Nucleus accumbens (tissue), 56 donors: ENCODE results near the gene PTGIS.

Source experiments
- DNase-seq, 56 donors: peaks; one replicate each; lab custom pipeline; 2025; lab: John Stamatoyannopoulos, UW

Gene PTGIS

DNA sequence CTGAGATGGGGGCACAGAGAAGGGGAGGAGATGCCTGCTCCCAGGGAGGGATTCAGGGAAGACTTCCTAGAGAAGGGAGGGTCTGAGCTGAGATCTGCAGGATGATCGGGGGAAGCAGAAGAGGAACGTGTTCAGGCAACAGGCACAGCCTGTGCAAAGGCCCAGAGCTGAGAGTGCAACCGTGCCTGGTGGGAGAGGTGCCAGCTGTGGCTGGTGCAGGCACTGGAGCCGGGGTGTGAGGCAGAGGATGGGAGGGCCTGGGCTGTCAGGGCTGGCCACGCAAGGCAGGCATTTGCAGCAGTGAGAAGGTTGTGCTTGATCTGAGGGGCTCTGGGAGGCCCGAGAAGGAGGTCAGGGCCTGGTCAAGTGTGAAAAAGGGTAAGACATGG is 27.7 kb downstream of the PTGIS start:
- no peak for DNase-seq

- no peak for DNase-seq
Observed at GRCh38 chr20:49539481-49540231, 28.3 kb downstream of the PTGIS start.

GRCh38 chr20:49538950-49539349 is 29.0 kb downstream of the PTGIS start:
- no peak for DNase-seq

DNA sequence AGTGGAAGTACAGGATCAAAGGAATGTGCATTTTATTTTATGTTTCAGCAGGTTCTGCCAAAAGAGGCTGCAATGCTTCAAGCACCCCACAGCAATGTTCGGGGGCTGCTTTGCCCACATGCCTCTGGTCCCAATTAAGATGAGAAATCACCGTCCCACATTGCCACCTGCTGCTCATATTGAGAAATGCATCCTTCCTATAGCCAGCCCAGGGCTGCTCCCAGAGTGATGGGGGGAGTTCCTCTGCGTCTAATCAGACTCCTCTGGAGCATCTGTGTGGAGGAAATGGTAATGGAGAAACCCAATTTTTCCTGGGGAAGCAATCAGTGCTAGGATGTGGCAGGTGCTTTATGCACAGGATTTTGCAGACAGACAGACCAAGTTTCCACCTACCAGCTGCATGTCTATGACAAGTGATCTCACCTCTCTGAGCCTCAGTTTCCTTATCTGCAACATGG is 33.7 kb downstream of the PTGIS start:
- peak in 39 of 56 donors; percentile 1 to 81 (median 20) for DNase-seq

- no peak for DNase-seq
Observed at GRCh38 chr20:49532285-49532946, 35.5 kb downstream of the PTGIS start.

- DNase-seq: no peak
Observed at GRCh38 chr20:49529470-49529869, 38.5 kb downstream of the PTGIS start.

DNA sequence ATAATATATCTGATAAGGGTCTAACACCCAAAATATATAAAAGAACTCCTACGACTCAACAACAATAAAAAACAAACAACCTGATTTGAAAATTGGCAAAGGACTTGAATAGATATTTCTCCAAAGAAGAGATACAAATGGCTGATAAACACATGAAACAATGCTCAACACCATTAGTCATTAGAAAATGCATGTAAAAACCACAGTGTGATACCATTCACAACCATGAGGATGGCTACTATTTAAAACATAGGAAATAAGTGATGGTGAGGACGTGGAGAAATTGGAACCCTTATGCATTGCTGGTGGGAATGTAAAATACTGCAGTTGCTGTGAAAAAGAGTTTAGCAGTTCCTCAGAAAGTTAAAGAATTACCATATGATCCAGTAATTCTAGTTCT is 41.4 kb downstream of the PTGIS start:
- DNase-seq: no peak

DNA sequence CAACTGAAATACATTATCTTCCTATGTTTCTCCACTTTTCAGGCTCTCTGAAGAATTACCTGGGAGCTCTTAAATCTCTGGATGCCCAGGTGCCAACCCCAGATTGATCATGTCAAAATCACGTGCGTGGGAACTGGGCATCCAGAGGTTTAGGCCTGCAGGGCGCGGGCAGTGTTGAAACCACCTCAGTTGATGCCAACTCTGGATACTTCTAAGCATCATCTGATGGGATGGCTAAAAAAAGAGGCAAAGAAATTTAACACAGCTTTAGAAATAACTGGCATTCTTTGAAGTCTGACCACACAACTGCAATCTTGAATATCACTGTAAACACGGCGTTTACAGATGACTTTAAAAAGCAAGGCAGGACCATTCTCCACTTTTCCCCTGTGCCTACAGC is 41.9 kb downstream of the PTGIS start:
- no peak for DNase-seq

GRCh38 chr20:49523767-49524360 is 44.1 kb downstream of the PTGIS start:
- DNase-seq: no peak

DNA sequence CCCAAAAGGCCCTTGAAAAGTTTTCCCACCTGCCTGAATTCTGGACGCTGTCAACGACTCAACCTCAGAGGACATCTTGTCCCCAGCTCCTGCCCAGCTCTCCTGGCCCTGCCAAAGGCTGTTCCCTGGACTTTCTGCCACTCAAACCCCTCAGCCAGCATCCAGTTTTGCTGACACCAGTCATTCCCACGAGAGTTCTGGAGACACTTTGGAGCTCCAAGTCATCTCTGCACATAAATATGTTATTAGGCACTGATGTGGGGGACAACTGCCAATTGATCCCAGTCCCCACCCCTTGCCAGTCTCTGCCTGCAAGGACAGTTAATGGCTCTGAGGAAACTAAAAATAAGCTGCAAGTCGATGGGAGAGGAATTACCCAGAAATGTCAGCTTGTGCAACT is 46.6 kb downstream of the PTGIS start:
- no peak for DNase-seq

DNA sequence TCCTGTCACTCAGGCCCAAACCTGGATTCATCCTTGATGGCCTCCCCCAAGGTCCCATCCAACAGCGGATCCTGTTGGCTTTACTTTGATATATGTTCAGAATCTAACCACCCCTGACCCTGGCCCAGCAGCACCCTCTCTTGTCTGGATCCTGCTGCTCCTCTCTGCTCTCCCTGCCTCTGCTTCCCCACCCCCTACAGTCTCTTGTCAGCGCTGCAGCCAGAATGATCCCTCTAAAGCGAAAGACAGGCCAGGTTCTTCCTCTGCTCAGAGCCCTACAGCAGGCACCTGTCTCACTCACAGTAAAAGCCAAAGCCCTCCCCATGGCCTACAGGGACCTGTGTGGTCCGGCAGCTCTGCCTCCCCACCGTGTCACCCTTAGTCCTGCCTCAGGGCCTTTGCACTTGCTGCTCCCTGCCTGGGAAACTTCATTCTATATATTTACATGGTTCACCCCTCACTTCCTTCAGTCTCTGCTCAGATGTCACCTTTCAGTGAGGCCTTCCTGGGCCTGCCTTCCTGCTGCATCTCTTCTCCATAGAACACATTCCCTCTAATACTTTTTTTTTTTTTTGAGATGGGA is 48.1 kb downstream of the PTGIS start:
- DNase-seq: no peak

GRCh38 chr20:49519212-49519712 is 48.7 kb downstream of the PTGIS start:
- DNase-seq: no peak

DNA sequence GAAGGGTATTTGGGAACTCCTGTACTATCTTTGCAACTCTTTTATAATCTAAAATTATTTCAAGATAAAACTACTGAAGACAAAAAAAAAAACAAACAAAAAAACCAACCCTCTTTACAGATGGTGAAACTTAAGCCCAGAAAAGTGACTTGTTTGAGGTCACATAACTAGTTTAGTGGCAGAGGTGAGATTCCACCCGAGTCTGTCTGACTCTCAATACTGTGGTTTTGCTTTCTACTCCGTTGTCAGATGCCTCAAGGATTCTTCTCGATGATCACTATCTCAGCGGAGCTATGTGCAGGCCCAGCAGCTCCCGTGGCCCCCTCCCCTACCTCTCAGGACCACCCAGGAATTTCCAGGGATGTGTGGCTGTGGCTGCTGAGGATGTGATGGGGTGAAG is 49.4 kb downstream of the PTGIS start:
- no peak for DNase-seq

DNA sequence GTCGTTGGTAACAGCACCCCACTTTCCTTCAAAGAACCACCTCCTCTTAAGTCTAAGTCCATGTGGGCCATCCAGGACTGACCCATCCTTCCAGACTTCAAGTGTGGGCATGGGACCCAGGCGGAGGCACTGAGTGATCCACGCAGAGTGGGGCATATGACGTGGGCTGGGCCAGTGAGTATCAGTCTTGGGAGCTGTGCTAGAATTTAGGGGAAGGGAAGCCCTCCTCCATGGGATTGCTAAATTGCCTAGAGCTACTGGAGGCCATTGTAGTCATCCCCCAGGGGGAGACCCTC is 50.2 kb downstream of the PTGIS start:
- no peak for DNase-seq

- no peak for DNase-seq
Observed at GRCh38 chr20:49516916-49517804, 50.8 kb downstream of the PTGIS start.

DNA sequence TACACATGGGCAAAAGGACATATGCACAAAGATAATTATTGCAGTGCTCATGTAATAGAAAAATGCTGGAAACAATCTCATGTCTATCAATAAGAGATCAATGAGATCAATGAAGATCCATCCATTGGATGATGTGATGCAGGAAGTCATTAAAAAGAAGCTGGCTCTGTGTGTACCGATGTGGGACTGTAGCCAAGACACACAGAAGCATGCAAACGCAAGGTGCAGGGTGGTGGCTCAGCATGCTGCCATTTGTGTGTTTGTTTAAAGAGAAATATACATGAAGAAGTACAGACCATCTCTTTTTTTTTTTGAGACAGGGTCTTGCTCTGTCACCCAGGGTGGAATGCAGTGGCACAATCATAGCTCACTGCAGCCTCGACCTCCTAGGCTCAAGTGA is 52.4 kb downstream of the PTGIS start:
- DNase-seq: no peak

DNA sequence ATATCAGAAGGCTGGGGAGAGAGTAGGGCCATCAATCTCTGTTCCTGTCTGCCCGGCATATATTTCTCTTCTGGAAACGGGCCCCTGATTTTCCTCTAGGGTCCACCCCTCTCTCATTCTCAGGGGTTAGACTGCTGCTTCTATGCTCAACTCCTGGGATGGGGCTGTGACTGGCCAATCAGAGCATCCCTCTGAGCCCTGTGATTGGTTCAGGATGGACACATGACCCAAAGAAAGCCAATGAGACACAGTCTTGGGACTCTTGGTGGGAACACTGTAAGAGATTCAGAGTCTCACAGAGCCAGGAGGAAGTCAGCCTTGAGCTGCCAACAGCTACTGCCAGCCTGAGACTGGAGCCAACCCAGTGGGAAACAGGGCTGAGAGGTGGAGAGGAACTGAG is 54.4 kb downstream of the PTGIS start:
- DNase-seq: no peak

GRCh38 chr20:49513009-49513408 is 54.9 kb downstream of the PTGIS start:
- no peak for DNase-seq

DNA sequence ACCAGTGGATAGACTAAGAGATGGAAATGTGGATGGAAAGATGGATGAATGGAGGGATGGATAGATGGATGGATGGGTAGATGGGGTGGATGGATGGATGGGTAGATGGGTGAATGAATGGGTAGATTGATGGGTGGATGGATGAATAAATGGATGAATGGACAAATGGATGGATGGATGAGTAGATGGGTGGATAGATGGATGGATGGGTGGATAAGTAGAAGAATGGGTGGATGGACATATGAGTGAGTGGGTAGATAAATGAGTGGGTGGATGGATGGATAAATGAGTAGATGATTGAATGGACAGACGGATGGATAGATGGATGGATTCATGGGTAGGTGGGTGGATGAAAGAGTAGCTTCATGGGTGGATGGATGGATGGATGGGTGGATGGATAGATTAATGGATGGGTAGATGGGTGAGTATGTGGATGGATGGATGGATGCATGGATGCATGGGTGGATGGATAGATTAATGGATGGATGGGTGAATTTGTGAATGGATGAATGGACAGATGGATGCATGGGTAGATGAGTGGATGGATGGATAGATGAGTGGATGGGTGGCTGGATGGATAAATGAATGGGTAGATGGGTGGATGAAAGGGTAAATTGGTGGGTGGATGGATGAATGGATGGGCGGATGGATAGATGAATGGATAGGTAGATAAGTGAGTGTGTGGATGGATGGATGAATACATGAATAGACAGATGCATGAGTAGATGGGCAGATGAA is 56.0 kb downstream of the PTGIS start:
- DNase-seq: no peak
